Hematopoietic multipotent progenitor cell treated with erythropoietin and hydrocortisone succinate and interleukin-3 and kit ligand, for 6 days (in vitro differentiated cells): ENCODE measurements around the gene TMEM86B.

Experiments
- DNase-seq: peaks from one replicate; pipeline ENCODE4 v3.0.0-alpha.2; 2015

The TMEM86B gene

DNA sequence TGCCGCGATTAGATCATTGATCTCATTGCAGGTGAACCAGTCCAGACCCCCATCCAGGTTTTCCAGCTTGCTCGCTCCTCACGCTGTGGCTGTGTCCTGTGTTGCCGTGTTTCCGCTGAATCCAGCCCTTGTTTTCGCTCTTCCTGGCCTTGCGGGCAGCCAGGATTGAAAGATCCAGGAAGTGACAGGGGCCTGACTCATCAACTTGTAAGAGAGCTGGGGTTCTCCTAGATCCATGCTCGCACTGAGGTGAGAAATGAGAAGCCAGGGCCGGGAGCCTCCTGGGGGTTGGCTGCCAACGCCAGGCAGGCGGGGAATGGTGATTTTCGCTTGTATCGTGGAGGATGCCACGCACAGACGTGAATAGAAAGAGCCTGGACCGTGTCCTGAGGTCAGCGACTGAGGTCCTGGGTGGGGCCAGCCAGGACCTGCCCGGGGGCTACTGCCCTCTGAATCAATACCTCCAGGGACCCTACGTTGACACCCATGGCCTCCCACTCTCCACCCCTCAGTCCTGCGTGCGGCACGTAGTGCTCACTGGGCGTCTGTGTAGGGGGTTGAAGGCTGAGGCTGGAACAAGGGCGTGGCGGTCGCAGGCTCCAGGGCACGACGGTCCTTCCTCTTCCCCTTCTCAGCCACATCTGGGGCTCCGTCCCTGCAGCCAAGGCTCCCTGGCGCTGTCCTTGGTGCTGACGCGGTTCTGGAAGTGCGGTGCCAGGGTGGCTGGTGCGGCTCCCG lies 11.9 kb downstream of the TMEM86B start:
- peak; percentile 92 for DNase-seq

- no peak for DNase-seq
Measured at GRCh38 chr19:55213547-55213946, 15.0 kb downstream of the TMEM86B start.

- peak; percentile 63 for DNase-seq
Measured at GRCh38 chr19:55212447-55212846, 16.1 kb downstream of the TMEM86B start.

DNA sequence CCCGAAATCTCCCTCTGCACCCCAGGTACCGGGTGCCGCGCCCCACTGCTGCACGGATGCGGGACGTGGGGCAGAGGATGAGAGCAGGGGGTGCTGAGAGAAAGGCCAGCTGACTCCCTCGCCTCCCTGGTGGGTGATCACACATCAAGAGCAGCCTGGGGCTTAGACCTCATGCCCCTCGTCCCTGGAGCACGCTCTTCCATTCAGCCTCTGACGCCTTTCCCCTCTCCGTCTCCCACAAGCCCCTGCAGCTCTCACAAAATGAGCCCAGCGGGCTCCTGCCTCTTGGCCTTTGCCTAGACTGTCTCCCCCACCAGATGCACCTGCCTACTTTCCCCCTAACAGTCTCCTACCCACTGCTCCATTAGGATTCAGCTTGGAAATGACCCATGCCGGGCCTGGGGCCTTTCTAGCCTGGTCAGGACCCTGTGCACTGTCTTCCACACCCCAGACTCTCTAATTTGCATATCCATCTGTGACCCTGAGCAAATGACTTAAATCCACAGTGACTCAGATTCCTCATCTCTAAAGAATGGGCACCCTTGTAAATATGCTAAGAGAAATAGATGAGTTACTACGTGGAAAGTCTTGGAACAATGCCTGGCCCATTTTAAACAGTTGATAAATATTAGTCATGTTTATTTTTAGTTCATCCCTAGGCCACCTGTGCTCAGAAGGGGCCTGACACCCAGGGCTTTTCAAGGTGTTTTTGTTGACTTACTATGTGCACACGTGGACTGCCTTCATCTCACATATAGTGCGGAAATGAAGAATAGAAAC lies 18.7 kb downstream of the TMEM86B start:
- DNase-seq = no peak

GRCh38 chr19:55208880-55209692 lies 19.5 kb downstream of the TMEM86B start, which contains the start of gene PTPRH:
Gene PTPRH, minus strand, starts transcription at chr19:55209501. Its CDS starts 68 bp downstream, at chr19:55209433.
- DNase-seq = no peak

DNA sequence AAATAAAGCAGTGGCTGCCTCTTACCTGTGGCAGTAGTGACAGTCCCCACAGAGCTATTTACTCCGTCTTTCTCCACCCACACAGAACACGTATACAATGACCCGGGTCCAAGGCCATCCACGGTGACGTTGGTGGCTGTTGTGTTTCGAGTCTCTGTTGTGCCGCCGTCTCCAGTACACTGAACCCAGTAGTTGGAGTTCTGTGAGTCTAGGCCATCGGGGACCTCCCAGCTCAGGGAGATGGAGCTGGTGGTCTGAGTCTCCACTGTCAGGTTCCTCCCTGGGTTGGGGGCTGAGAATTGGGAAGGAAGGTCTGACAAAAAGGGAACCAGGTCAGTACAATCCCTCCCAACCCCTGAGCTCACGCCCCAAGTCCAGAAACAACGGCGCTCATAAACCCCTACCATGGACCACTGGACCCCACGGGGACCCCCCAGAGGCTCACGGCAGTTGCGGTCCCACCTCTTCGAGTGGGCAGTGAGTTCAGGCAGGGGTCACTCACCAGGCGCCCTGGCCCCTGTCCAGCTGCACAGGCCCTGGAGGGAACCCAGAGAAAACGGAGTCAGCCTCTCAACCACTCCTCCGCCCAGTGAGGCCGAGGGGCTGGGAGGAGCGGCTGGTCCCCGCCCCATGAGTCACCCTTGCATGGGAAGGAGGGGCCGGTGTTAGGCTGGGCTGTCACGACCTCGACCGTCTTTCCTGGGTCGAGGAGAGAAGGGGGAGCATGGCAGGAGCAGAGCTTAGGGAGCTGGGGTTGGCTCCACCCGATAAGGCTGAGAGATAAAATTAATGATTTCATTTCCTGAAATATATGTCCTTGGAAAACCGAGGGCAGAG lies 21.7 kb downstream of the TMEM86B start:
- DNase-seq = peak; percentile 94

DNA sequence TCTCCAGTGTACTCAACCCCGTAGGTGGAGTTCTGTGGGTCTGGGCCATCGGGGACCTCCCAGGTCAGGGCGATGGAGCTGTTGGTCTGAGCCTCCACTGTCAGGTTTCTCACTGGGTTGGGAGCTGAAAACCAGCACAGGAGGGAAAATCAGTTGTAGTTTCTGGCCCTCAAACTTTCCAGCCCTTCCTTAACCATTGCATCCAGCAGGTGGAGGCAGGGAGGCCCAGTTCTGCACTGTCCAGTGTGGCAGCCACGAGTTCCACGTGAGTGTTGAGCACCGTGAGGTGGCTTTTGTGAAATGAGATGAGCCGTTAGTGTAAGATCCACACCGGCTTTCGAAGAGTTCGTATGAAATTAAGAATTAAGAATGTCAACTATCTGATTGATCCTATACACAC lies 26.4 kb downstream of the TMEM86B start:
- peak; percentile 40 for DNase-seq

GRCh38 chr19:55199620-55200204 lies 28.9 kb downstream of the TMEM86B start:
- no peak for DNase-seq

- DNase-seq = no peak
Measured at GRCh38 chr19:55198651-55199050, 29.9 kb downstream of the TMEM86B start.

DNA sequence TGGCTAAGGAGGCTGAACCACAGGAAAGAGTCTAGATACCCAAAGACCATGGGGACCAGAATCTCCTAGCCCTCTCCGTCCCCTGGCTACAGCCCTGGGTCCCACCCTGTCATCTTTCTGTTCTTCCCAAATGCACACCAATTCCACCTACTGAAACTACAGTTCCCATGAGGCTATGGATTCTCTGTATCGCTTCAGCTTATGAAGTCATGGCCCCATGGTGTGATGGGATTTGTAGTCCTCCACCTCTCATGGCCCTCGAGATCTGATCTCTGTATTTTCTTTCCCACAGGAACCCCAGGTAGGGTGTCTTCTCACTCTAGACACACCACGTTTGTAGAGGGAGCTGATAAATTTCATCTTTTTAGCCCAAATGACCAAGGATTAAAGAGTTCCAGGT lies 31.0 kb downstream of the TMEM86B start:
- peak; percentile 69 for DNase-seq

GRCh38 chr19:55196803-55197202 lies 31.8 kb downstream of the TMEM86B start:
- peak; percentile 45 for DNase-seq

- no peak for DNase-seq
Measured at GRCh38 chr19:55193481-55193880, 35.1 kb downstream of the TMEM86B start.

GRCh38 chr19:55189403-55189835 lies 39.1 kb downstream of the TMEM86B start:
- no peak for DNase-seq

GRCh38 chr19:55188625-55189024 lies 39.9 kb downstream of the TMEM86B start:
- no peak for DNase-seq

DNA sequence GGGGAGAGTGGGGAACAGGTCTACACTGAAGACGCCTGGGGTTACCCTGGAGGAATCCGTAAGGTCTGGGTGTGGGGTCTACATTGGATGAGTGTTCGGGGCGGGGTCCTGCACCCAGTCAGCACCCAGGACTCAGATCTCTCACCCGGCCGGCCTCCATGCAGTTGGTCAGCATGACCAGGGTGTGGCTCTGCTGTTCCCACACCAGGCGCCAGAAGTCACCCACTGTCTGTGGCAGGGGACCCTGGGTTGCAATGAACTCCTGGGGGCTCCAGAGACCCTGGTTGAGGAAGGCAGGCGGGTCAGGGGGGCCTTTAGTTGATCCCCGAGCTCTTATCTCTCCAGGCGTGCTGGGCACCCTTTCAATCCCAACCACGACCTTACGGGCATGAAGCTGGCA lies 42.5 kb downstream of the TMEM86B start:
- DNase-seq = no peak

DNA sequence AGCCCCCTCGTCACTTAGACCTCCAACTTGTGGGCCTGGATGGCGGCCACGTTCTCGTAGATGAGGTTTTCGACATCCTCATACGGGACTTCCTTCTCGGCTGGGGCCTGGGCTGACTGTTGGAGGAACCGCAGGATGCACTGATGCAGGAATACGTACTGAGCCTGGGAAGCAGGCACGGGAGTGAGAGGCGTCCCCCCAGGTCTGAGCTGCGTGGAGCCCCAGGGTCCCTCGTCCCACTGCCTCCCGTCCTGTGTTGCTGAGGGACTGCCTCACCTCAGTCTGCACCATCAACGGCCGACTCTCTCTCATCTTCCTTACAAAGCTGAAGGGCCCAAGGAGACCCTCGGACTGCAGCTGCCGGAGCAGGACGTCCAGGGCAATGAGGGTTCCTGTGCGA lies 46.8 kb downstream of the TMEM86B start:
- no peak for DNase-seq

- peak; percentile 61 for DNase-seq
Measured at GRCh38 chr19:55179606-55180484, 48.7 kb downstream of the TMEM86B start, which contains the start of gene SYT5. Gene SYT5, minus strand, starts transcription at chr19:55180289. Its CDS starts 1,248 bp downstream, at chr19:55179041.

- peak; percentile 88 for DNase-seq
Measured at GRCh38 chr19:55178781-55179599, 49.6 kb downstream of the TMEM86B start.
